Panc1 (cell line): ENCODE results near the gene NME4. TPM values are rescaled to one million over a fixed set of nuclear protein-coding genes. Genes with fewer than 3 reads are reported as not detected.

Experiments used
- ATAC-seq: fragments of 200-7000 bp; cut with Tn5 transposase; 2 replicates; pipeline ENCODE4 v1.9.1; 2020; ENCODE audit warnings: mild to moderate bottlenecking, moderate library complexity
- BruUV-seq: library from RNA; stranded (reverse); fragments of 400-500 nt; replicated peaks from 2 replicates; lab custom pipeline; 2021; lab: Mats Ljungman, UMichigan
- CTCF ChIA-PET: fragments of 300-600 bp; sonication (Branson Sonifier 250); formaldehyde crosslinking; loops from one replicate; lab custom pipeline; 2022; ENCODE audit warnings: antibody characterized with exemption; lab: Charles Lee
- POLR2A ChIA-PET: fragments of 300-600 bp; sonication (Branson Sonifier 250); formaldehyde crosslinking; loops from one replicate; lab custom pipeline; 2022; ENCODE audit warnings: antibody characterized with exemption; lab: Charles Lee
- DNase-seq: peaks from one replicate; pipeline ENCODE4 v3.0.0-alpha.2; 2010; ENCODE audit warnings: low read depth, low spot score
- H3K27ac ChIP-seq: 2 replicates; pipeline ENCODE4 v1.5.1; 2011; ENCODE audit warnings: mild to moderate bottlenecking, low read length, inconsistent platforms
- H3K27me3 ChIP-seq: fragments of 200-500 bp; sonication (Bioruptor generic); 2 replicates; pipeline ENCODE4 v1.6.0; 2014; ENCODE audit warnings: low read length, inconsistent platforms; ENCODE audit not compliant: control insufficient read depth, insufficient read depth
- H3K36me3 ChIP-seq: fragments of 200-500 bp; sonication (Bioruptor generic); 2 replicates; pipeline ENCODE4 v1.5.1; 2014; ENCODE audit warnings: inconsistent platforms, mild to moderate bottlenecking, low read length, moderate library complexity; ENCODE audit not compliant: control insufficient read depth, insufficient read depth
- H3K4me1 ChIP-seq: 2 replicates; pipeline ENCODE4 v1.5.1; 2011; ENCODE audit warnings: inconsistent platforms, mild to moderate bottlenecking, low read length, moderate library complexity; ENCODE audit not compliant: control insufficient read depth, insufficient read depth
- H3K4me3 ChIP-seq, 2 experiments: 2 replicates each; pipeline ENCODE4 v1.5.1; 2011 to 2012; ENCODE audit warnings: low read depth in 2 of 2, low read length in 2 of 2, mild to moderate bottlenecking in 2 of 2, inconsistent platforms in 1 of 2, moderate library complexity in 1 of 2
- H3K9me3 ChIP-seq: fragments of 200-500 bp; sonication (Bioruptor generic); 2 replicates; pipeline ENCODE4 v1.5.1; 2014; ENCODE audit warnings: low read depth, mild to moderate bottlenecking, inconsistent platforms, low read length, moderate library complexity; ENCODE audit not compliant: control insufficient read depth, insufficient read depth
- CTCF ChIP-seq: fragments of 450-650 bp; IDR thresholded peaks from 2 replicates; pipeline ENCODE4 v1.5.1; 2017; ENCODE audit warnings: mild to moderate bottlenecking
- POLR2AphosphoS5 ChIP-seq: IDR thresholded peaks from 2 replicates; pipeline ENCODE4 v1.6.1; 2012; ENCODE audit warnings: mild to moderate bottlenecking, low read depth, low read length, moderate library complexity
- SIN3A ChIP-seq: IDR thresholded peaks from 2 replicates; pipeline ENCODE4 v1.6.1; 2012; ENCODE audit warnings: low read depth, mild to moderate bottlenecking, low read length, moderate library complexity, borderline replicate concordance; ENCODE audit not compliant: insufficient read depth
- TCF7L2 ChIP-seq: IDR thresholded peaks from 2 replicates; pipeline ENCODE4 v1.6.1; 2011; ENCODE audit warnings: mild to moderate bottlenecking, low read depth, low read length, inconsistent platforms
- in situ Hi-C: cut with HindIII; loops from 2 replicates; pipeline ENCODE4 v1.10.0; 2016; ENCODE audit warnings: low sequenced_read_pairs, low pct_unique_long_range_greater_than_20kb
- intact Hi-C: fragments of 100-400 bp; cut with micrococcal nuclease; formaldehyde crosslinking; loops from one replicate; pipeline ENCODE4 v1.10.0; 2022; ENCODE audit not compliant: unreplicated experiment
- total RNA-seq: library from RNA; stranded (reverse); gene quantifications from one replicate; pipeline ENCODE4 v1.2.1, GENCODE V29; 2021; ENCODE audit not compliant: unreplicated experiment
- TF ChIP-seq, protein P1 (sequence below), 2 experiments: IDR thresholded peaks; 2 replicates each; pipeline ENCODE4 v1.6.1; 2011 to 2012; ENCODE audit warnings: low read depth in 2 of 2, control low read depth in 1 of 2, low read length in 1 of 2, mild to moderate bottlenecking in 1 of 2, moderate library complexity in 1 of 2; ENCODE audit not compliant: insufficient read depth in 1 of 2

Gene NME4
- total RNA-seq, 1 experiment from 2014 or later = 500 TPM

DNA sequence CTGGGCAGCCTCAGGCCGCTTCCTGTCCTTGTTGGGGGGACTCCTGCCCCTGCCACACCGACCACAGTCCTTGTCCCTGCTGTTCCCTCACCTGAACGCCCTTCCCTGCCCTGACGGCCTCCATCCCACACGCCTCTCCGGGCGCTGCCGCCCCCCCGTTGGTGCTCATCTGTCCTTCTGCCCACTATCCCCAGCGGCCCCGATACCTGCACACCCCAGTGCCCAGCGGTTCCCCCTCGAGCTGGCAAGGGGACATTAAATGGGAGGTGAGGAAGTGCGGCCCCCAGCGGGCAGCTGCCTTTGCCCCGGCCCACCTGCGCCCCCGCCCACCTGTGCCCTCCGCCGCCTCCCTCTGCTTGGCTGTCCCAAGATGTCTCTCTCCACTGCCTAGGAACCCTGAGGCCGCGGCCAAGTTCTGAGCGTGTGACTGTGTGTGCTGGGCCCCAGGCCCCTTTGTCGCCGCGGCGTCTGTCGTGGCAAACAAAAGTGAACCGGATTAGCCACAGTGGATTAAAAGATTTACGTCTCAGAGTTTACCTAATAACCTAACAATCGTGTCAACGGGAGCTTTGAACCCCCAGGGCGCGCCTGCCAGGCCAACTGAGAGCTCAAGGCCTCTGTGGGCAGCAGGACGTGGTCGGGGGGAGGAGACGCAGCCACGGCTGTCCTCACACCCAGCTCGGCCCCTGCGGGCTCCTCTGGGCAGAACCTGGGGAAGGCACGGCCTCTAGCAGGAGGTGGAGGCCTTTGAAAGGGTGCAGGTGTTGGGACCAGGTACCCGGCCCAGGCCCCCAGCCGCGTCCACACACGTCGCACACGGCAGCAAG lies 36.9 kb upstream of the NME4 start:
- H3K4me3 ChIP-seq = no peak overlapping the region
- peaks cover 9% of the 10 kb centered on the region for H3K4me1 ChIP-seq
- in situ Hi-C loops = no loop called here
- no peaks in the 10 kb centered on the region for H3K27me3 ChIP-seq
- BruUV-seq = no TSS peak
- H3K9me3 ChIP-seq = no peaks in the 10 kb centered on the region
- DNase-seq (no peak), ATAC-seq (no peak)
- TF ChIP-seq CTCF = no peak
- no peak for TF ChIP-seq TCF7L2
- TF ChIP-seq POLR2AphosphoS5 = no peak
- TF ChIP-seq SIN3A = no peak
- TF ChIP-seq, protein P1, sequence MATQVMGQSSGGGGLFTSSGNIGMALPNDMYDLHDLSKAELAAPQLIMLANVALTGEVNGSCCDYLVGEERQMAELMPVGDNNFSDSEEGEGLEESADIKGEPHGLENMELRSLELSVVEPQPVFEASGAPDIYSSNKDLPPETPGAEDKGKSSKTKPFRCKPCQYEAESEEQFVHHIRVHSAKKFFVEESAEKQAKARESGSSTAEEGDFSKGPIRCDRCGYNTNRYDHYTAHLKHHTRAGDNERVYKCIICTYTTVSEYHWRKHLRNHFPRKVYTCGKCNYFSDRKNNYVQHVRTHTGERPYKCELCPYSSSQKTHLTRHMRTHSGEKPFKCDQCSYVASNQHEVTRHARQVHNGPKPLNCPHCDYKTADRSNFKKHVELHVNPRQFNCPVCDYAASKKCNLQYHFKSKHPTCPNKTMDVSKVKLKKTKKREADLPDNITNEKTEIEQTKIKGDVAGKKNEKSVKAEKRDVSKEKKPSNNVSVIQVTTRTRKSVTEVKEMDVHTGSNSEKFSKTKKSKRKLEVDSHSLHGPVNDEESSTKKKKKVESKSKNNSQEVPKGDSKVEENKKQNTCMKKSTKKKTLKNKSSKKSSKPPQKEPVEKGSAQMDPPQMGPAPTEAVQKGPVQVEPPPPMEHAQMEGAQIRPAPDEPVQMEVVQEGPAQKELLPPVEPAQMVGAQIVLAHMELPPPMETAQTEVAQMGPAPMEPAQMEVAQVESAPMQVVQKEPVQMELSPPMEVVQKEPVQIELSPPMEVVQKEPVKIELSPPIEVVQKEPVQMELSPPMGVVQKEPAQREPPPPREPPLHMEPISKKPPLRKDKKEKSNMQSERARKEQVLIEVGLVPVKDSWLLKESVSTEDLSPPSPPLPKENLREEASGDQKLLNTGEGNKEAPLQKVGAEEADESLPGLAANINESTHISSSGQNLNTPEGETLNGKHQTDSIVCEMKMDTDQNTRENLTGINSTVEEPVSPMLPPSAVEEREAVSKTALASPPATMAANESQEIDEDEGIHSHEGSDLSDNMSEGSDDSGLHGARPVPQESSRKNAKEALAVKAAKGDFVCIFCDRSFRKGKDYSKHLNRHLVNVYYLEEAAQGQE (IDR thresholded peaks at IDR 0.05; ENCODE audit: insufficient read depth in 1 of 2, low read depth in 2 of 2, low read length in 1 of 2) = no peak
- CTCF ChIA-PET = no interaction called here
- H3K27ac ChIP-seq = no peak overlapping the region
- no peaks in the 10 kb centered on the region for H3K36me3 ChIP-seq
- POLR2A ChIA-PET = no interaction called here
- intact Hi-C loops = no loop called here

DNA sequence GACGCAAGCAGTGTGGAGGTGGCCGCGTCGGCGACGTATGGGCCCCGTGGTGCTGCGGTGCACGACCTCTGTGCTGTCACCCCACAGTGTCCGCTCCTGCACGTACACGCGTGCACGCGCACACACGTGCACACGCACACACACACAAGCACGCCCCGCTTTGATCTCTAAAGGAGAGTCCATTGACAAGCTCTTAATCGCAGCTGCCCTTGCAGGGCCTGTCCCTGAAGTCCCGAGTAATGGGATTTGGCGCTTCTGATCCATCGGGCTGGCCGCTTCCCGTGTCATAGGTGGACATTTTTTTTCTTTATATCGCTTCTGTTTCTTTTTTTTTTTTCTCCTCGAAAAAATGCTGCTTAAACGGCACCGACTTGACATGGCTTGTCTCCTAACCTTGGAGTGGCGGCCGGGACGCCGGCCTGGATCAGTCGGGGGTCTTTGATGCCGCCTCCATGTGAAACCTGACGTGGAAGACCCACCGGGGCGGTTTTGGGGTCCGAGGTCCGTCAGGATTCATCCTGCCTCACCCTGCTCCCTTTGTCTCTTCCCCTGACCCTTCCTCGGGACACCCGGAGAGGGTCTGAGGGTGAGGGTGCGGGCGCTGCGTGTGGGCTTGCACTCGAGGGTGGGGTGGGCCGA lies 36.2 kb upstream of the NME4 start:
- ATAC-seq = no peak
- Histone ChIP-seq H3K36me3 (no peaks in the 10 kb centered on the region), H3K9me3 (no peaks in the 10 kb centered on the region), H3K4me1 (peaks cover 9% of the 10 kb centered on the region), H3K27ac (no peak overlapping the region), H3K27me3 (no peaks in the 10 kb centered on the region), H3K4me3 (no peak overlapping the region)
- DNase-seq = no peak
- no peak for TF ChIP-seq TCF7L2
- no peak for TF ChIP-seq CTCF
- TF ChIP-seq POLR2AphosphoS5 = no peak
- no peak for TF ChIP-seq SIN3A
- POLR2A ChIA-PET = no interaction called here
- intact Hi-C loops = no loop called here
- in situ Hi-C loops = no loop called here
- BruUV-seq = no TSS peak
- CTCF ChIA-PET = interaction anchor here (0.5 kb wide), 1 partner anchor 150 kb away, joined by 3 read pairs; no protein-coding TSS in a partner anchor
